H9 (cell line): ENCODE data around the gene SCUBE1. TPM values are rescaled to one million over a fixed set of nuclear protein-coding genes. Genes with fewer than 3 reads are reported as not detected.
A peak's percentile ranks its signal among the peaks of the same experiment; 100 is the strongest.

Experiments used
- DNase-seq: peaks from one replicate; pipeline ENCODE4 v3.0.0-alpha.2; 2017
- H2AFZ ChIP-seq: one replicate; pipeline ENCODE4 v1.6.1; 2013; ENCODE audit warnings: mild to moderate bottlenecking, low read length, control low read depth, moderate library complexity
- H2AK5ac ChIP-seq: 2 replicates; pipeline ENCODE4 v1.6.1; 2013; ENCODE audit warnings: low read length, control low read depth, mixed read lengths; ENCODE audit not compliant: insufficient read length
- H2BK120ac ChIP-seq: one replicate; pipeline ENCODE4 v1.6.1; 2013; ENCODE audit warnings: low read depth, mild to moderate bottlenecking, low read length, control low read depth, inconsistent platforms; ENCODE audit not compliant: poor library complexity, severe bottlenecking
- H2BK12ac ChIP-seq: 2 replicates; pipeline ENCODE4 v1.6.1; 2013; ENCODE audit warnings: low read length, control low read depth, mixed read lengths, low read depth; ENCODE audit not compliant: insufficient read length
- H2BK15ac ChIP-seq: 2 replicates; pipeline ENCODE4 v1.6.1; 2013; ENCODE audit warnings: low read depth, low read length, control low read depth
- H2BK20ac ChIP-seq: one replicate; pipeline ENCODE4 v1.6.1; 2013; ENCODE audit warnings: low read depth, mild to moderate bottlenecking, low read length, control low read depth, inconsistent platforms; ENCODE audit not compliant: poor library complexity, severe bottlenecking
- H2BK5ac ChIP-seq: 2 replicates; pipeline ENCODE4 v1.6.1; 2013; ENCODE audit warnings: low read length, control low read depth, mixed read lengths; ENCODE audit not compliant: insufficient read length
- H3K14ac ChIP-seq: 2 replicates; pipeline ENCODE4 v1.6.1; 2013; ENCODE audit warnings: low read length, control low read depth; ENCODE audit not compliant: insufficient read depth
- H3K18ac ChIP-seq: 2 replicates; pipeline ENCODE4 v1.6.1; 2013; ENCODE audit warnings: low read depth, mild to moderate bottlenecking, mixed read lengths, low read length, control low read depth; ENCODE audit not compliant: insufficient read length
- H3K23ac ChIP-seq: 2 replicates; pipeline ENCODE4 v1.6.1; 2013; ENCODE audit warnings: low read length, control low read depth, mixed read lengths, low read depth; ENCODE audit not compliant: insufficient read length
- H3K23me2 ChIP-seq: 2 replicates; pipeline ENCODE4 v1.6.1; 2013; ENCODE audit warnings: low read depth, mild to moderate bottlenecking, mixed read lengths, low read length, control low read depth; ENCODE audit not compliant: insufficient read length, poor library complexity, severe bottlenecking
- H3K27ac ChIP-seq: 2 replicates; pipeline ENCODE4 v1.5.1; 2013; ENCODE audit warnings: low read length, control low read depth, mixed read lengths, low read depth; ENCODE audit not compliant: insufficient read length
- H3K27me3 ChIP-seq: 2 replicates; pipeline ENCODE4 v1.6.1; 2013; ENCODE audit warnings: low read length, control low read depth, inconsistent platforms; ENCODE audit not compliant: insufficient read depth
- H3K4ac ChIP-seq: 2 replicates; pipeline ENCODE4 v1.6.1; 2013; ENCODE audit warnings: low read depth, mild to moderate bottlenecking, control low read depth, inconsistent platforms, low read length, moderate library complexity
- H3K4me1 ChIP-seq: 2 replicates; pipeline ENCODE4 v1.6.1; 2013; ENCODE audit warnings: low read length, control low read depth, inconsistent platforms; ENCODE audit not compliant: insufficient read depth
- H3K4me2 ChIP-seq: 2 replicates; pipeline ENCODE4 v1.6.1; 2013; ENCODE audit warnings: low read length, control low read depth, mixed read lengths; ENCODE audit not compliant: insufficient read length, insufficient read depth
- H3K56ac ChIP-seq: 2 replicates; pipeline ENCODE4 v1.6.1; 2013; ENCODE audit warnings: low read depth, mild to moderate bottlenecking, mixed read lengths, low read length, control low read depth; ENCODE audit not compliant: insufficient read length
- H3K79me1 ChIP-seq: 2 replicates; pipeline ENCODE4 v1.6.1; 2013; ENCODE audit warnings: low read depth, mild to moderate bottlenecking, moderate library complexity, low read length, control low read depth, inconsistent platforms; ENCODE audit not compliant: insufficient read depth, poor library complexity, severe bottlenecking
- H3K79me2 ChIP-seq: 2 replicates; pipeline ENCODE4 v1.6.1; 2013; ENCODE audit warnings: low read length, control low read depth, inconsistent platforms; ENCODE audit not compliant: insufficient read depth
- H3K9ac ChIP-seq: 2 replicates; pipeline ENCODE4 v1.6.1; 2013; ENCODE audit warnings: low read length, control low read depth, mixed read lengths; ENCODE audit not compliant: insufficient read length; ENCODE audit errors: extremely low read depth
- H3K9me3 ChIP-seq: one replicate; pipeline ENCODE4 v1.6.1; 2013; ENCODE audit warnings: low read depth, low read length, inconsistent platforms; ENCODE audit not compliant: control insufficient read depth
- H3T11ph ChIP-seq: one replicate; pipeline ENCODE4 v1.6.1; 2013; ENCODE audit warnings: mild to moderate bottlenecking, low read length, control low read depth, inconsistent platforms
- H4K20me1 ChIP-seq: one replicate; pipeline ENCODE4 v1.6.1; 2013; ENCODE audit not compliant: control insufficient read depth, insufficient read length, insufficient read depth
- H4K5ac ChIP-seq: 2 replicates; pipeline ENCODE4 v1.6.1; 2013; ENCODE audit warnings: low read depth, mild to moderate bottlenecking, mixed read lengths, low read length, control low read depth; ENCODE audit not compliant: insufficient read length
- H4K8ac ChIP-seq: replicated peaks from 2 replicates; pipeline ENCODE4 v1.6.1; 2013; ENCODE audit warnings: low read length, control low read depth, mixed read lengths, low read depth; ENCODE audit not compliant: insufficient read length
- H4K91ac ChIP-seq: 2 replicates; pipeline ENCODE4 v1.6.1; 2013; ENCODE audit warnings: low read depth, mild to moderate bottlenecking, moderate library complexity, mixed read lengths, low read length, control low read depth; ENCODE audit not compliant: insufficient read length
- H3K27ac Mint-ChIP-seq, 3 experiments: 2 replicates in 2 of 3; 3 replicates in 1 of 3; pipeline ENCODE4 v1.8.0; 2020 to 2021; ENCODE audit warnings: mixed read lengths in 3 of 3, mild to moderate bottlenecking in 1 of 3, moderate library complexity in 1 of 3
- H3K27me3 Mint-ChIP-seq: 2 replicates; pipeline ENCODE4 v1.8.0; 2021; ENCODE audit warnings: low read depth, mild to moderate bottlenecking, moderate library complexity, mixed read lengths
- H3K36me3 Mint-ChIP-seq, 3 experiments: 2 replicates in 2 of 3; 3 replicates in 1 of 3; pipeline ENCODE4 v1.8.0; 2020 to 2021; ENCODE audit warnings: low read depth in 3 of 3, mixed read lengths in 3 of 3; ENCODE audit not compliant: insufficient read depth in 1 of 3
- H3K4me1 Mint-ChIP-seq, 2 experiments: 2 replicates each; pipeline ENCODE4 v1.8.0; 2020; ENCODE audit warnings: mixed read lengths in 2 of 2
- H3K4me3 Mint-ChIP-seq, 2 experiments: 2 replicates in 1 of 2; 3 replicates in 1 of 2; pipeline ENCODE4 v1.8.0; 2020 to 2021; ENCODE audit warnings: mild to moderate bottlenecking in 2 of 2, mixed read lengths in 2 of 2, moderate library complexity in 1 of 2
- H3K9me3 Mint-ChIP-seq, 2 experiments: 2 replicates in 1 of 2; 3 replicates in 1 of 2; pipeline ENCODE4 v1.8.0; 2020; ENCODE audit warnings: mild to moderate bottlenecking in 2 of 2, mixed read lengths in 2 of 2, moderate library complexity in 1 of 2
- CTCF ChIP-seq: fragments of 200-600 bp; sonication (generic); conservative IDR thresholded peaks from 3 replicates; pipeline ENCODE4 v1.8.0; 2021; ENCODE audit warnings: antibody characterized with exemption, mild to moderate bottlenecking
- WGBS: extraction: QIAGEN DNeasy Blood & Tissue Kit; methylation state at CpG from one replicate; pipeline ENCODE4 v1.1.7; 2013; ENCODE audit warnings: missing lambda C conversion rate, low lambda C conversion rate, mixed read lengths; ENCODE audit not compliant: insufficient read length; ENCODE audit errors: extremely low coverage; 5-methylcytosine and 5-hydroxymethylcytosine counted together
- total RNA-seq: library from RNA; stranded (reverse); gene quantifications from 2 replicates; pipeline ENCODE4 v1.2.1, GENCODE V29; 2021

Gene SCUBE1
- total RNA-seq, 1 experiment from 2014 or later: 1.2 TPM

GRCh38 chr22:43202756-43203410 is 140.3 kb downstream of the SCUBE1 start:
- WGBS: no CpG with 5 or more reads among the region's 13 CpGs
- H3K4ac ChIP-seq: no peak overlapping the region
- no peak overlapping the region for H3K14ac ChIP-seq
- H3K23ac ChIP-seq: no peak overlapping the region
- H2BK20ac ChIP-seq: no peak overlapping the region
- no peak overlapping the region for H4K8ac ChIP-seq
- Mint-ChIP-seq H3K27ac (peak overlapping the region in 1 of 3 experiments; percentile 82; a peak in 2 of 7 replicates), H3K9me3 (no peaks in the 10 kb centered on the region), H3K36me3 (no peaks in the 10 kb centered on the region), H3K4me1 (peaks cover 11 to 23% of the 10 kb centered on the region in 2 experiments), H3K4me3 (no peak overlapping the region), H3K27me3 (peaks cover 5% of the 10 kb centered on the region)
- H3K9ac ChIP-seq: no peak overlapping the region
- H4K91ac ChIP-seq: no peak overlapping the region
- H2AK5ac ChIP-seq: no peak overlapping the region
- no peak overlapping the region for H3K18ac ChIP-seq
- no peak overlapping the region for H3K56ac ChIP-seq
- H3T11ph ChIP-seq: no peak overlapping the region
- H4K20me1 ChIP-seq: no peaks in the 10 kb centered on the region
- no peaks in the 10 kb centered on the region for H3K79me1 ChIP-seq
- no peak overlapping the region for H2BK15ac ChIP-seq
- H3K23me2 ChIP-seq: no peaks in the 10 kb centered on the region
- H4K5ac ChIP-seq: no peak overlapping the region
- H3K4me1 ChIP-seq: no peaks in the 10 kb centered on the region
- H2BK5ac ChIP-seq: no peak overlapping the region
- no peaks in the 10 kb centered on the region for H3K9me3 ChIP-seq
- no peak overlapping the region for H3K27ac ChIP-seq
- DNase-seq: no peak
- no peaks in the 10 kb centered on the region for H3K27me3 ChIP-seq
- H3K4me2 ChIP-seq: no peak overlapping the region
- H2BK120ac ChIP-seq: no peak overlapping the region
- no peaks in the 10 kb centered on the region for H3K79me2 ChIP-seq
- no peak for TF ChIP-seq CTCF
- no peak overlapping the region for H2BK12ac ChIP-seq
- H2AFZ ChIP-seq: no peak overlapping the region
